Heart left ventricle (tissue), 16 donors: ENCODE measurements around the gene FAM20C. TPM values are rescaled to one million over a fixed set of nuclear protein-coding genes. Genes with fewer than 3 reads are reported as not detected.

Experiments used
- ATAC-seq, 4 donors: fragments of 200-7000 bp; cut with Tn5 transposase; one replicate each; pipeline ENCODE4 v1.9.1; 2020 to 2022; ENCODE audit warnings: moderate library complexity in 4 of 4, mild to moderate bottlenecking in 3 of 4, moderate number of reproducible peaks in 1 of 4
- DNase-seq, 5 donors: peaks; one replicate each; pipeline ENCODE4 v3.0.0-alpha.2; 2020
- H3K27ac ChIP-seq, 12 donors: fragments of 200-600 bp; sonication (generic) in 4 of 12; one replicate each; pipeline versions ENCODE4 v1.5.0 to v1.8.0; 2016 to 2022; ENCODE audit warnings: mild to moderate bottlenecking in 2 of 12
- H3K27me3 ChIP-seq, 9 donors: fragments of 200-600 bp; sonication (generic) in 2 of 9; one replicate each; pipeline versions ENCODE4 v1.5.1 to v1.8.0; 2016 to 2022; ENCODE audit warnings: mild to moderate bottlenecking in 3 of 9
- H3K36me3 ChIP-seq, 9 donors: fragments of 200-600 bp; sonication (generic) in 2 of 9; one replicate each; pipeline versions ENCODE4 v1.5.0 to v1.8.0; 2018 to 2022; ENCODE audit warnings: mild to moderate bottlenecking in 2 of 9
- H3K4me1 ChIP-seq, 12 donors: fragments of 200-600 bp; sonication (generic) in 4 of 12; one replicate each; pipeline versions ENCODE4 v1.5.0 to v1.8.0; 2016 to 2022; ENCODE audit warnings: mild to moderate bottlenecking in 3 of 12
- H3K4me3 ChIP-seq, 12 donors: fragments of 200-600 bp; sonication (generic) in 4 of 12; one replicate each; pipeline versions ENCODE4 v1.5.0 to v1.8.0; 2017 to 2022; ENCODE audit warnings: mild to moderate bottlenecking in 9 of 12, moderate library complexity in 4 of 12
- H3K9me3 ChIP-seq, 12 donors: fragments of 200-600 bp; sonication (generic) in 4 of 12; one replicate each; pipeline versions ENCODE4 v1.5.0 to v1.8.0; 2016 to 2022; ENCODE audit warnings: mild to moderate bottlenecking in 1 of 12
- POLR2A ChIP-seq, 2 donors: fragments of 450-650 bp; IDR thresholded peaks; one replicate each; pipeline ENCODE4 v1.6.1; 2017; ENCODE audit warnings: antibody characterized with exemption in 2 of 2, mild to moderate bottlenecking in 2 of 2, moderate library complexity in 2 of 2
- WGBS, 4 donors: extraction: QIAGEN DNeasy Blood & Tissue Kit in 2 of 4; methylation state at CpG; one replicate each; pipeline versions ENCODE4 v1.1.5 to v1.1.7; 2013 to 2018; 5-methylcytosine and 5-hydroxymethylcytosine counted together
- intact Hi-C, 10 donors: fragments of 100-400 bp; cut with DNase I; formaldehyde crosslinking; loops; one replicate each; pipeline versions ENCODE4 v1.11.1 to v1.14.2; 2022
- polyA plus RNA-seq, 2 donors: library from polyadenylated mRNA; stranded (reverse); fragments of 200-250 nt; gene quantifications; one replicate each; pipeline ENCODE4 v1.2.3, GENCODE V29; 2013
- total RNA-seq, 9 donors: library from RNA; depleted of rRNA in 2 of 9; stranded (reverse); fragments of >200 nt in 2 of 9; fragmentation: NEBNext Ultra II Directional in 3 of 9; extraction: Animal tissue kit (Norgen Biotek cat#: 25700) in 3 of 9; gene quantifications; one replicate each; pipeline versions ENCODE4 v1.1.0 to v1.2.4, GENCODE V29; 2016 to 2023
- TF ChIP-seq, protein P1 (sequence below), 12 donors: fragments of 200-600 bp; sonication (generic) in 4 of 12; IDR thresholded peaks; one replicate each; pipeline versions ENCODE4 v1.5.0 to v1.8.0; 2018 to 2022; ENCODE audit warnings: antibody characterized with exemption in 12 of 12, mild to moderate bottlenecking in 5 of 12
- donor health status: ischemic (EF 13 %, LVEDD 7.1; RV severe dilation, severe dysfunction).
- donor health status: healthy with polysubstance abuse.
- donor health status: DM: no; HTN: yes; CAD: no.
- donor health status: DM: no; HTN: no; CAD: no.
- donor health status: ischemic (EF 25% LVEDD 6.9; RV normal size, moderate dysfunction).
- donor health status: ischemic (EF 25% LVEDD 5.7; RV mildly dilated, moderate dysfunction).
- donor health status: healthy.
- donor health status: DM: yes; HTN: yes; CAD: no.
- donor health status: ischemic (EF 35%, LVEDD 5.7; RV mildly dilated, moderate dysfunction).
- donor health status: nonischemic (EF 11% LVEDD 7.7; RV severe dilation, severe dysfunction).
- donor health status: DM: yes; HTN: yes; CAD: no.
- donor health status: PGD.
- donor health status: ischemic (EF 29% LVEDD 5.4; RV normal size, mild dysfunction).
- donor health status: nonischemic (EF 23%, LVEDD 6.1; RV moderate dilation, normal function).

The FAM20C gene
- total and polyA plus RNA-seq, 11 donors: 11.1 to 52.0 (median 21.0) TPM

DNA sequence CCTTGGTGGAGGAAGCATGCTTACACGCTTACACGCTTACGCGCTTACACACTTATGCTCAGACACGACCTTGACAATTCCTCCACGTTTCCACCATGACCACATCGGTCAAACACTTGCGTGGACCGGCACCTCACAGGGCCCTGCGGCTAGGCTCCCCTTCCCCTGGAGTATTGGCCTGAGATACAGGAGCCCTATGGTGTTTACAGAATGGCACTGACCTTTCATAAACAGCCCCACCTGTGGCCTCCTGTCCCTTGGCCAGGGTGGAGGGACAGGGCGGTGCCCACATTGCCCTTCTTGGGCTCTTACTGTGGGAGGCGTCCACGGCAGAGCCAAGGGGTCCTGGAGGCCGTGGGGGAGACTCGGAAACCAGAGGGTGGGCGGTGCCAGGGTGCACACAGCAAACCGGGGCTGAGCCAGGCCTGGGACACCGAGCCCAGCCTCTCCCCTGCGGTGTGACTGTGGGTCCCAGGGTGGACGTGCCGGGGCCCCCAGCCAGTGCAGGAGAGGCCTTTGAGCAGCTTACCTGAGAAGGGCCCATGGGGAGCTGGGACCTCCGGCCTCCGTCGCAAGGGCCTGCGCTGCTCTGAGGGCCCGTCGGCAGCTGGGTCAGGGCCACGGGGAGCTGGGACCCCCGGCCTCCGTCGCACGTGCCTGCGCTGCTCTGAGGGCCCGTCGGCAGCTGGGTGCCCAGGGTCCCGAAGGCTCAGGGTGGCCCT lies 53.4 kb downstream of the FAM20C start:
- intact Hi-C loops: no loop called here
- Histone ChIP-seq H3K27ac (no peak overlapping the region), H3K4me1 (peaks cover 0 to 6% (median 0%) of the 10 kb centered on the region in 12 donors), H3K9me3 (no peaks in the 10 kb centered on the region), H3K4me3 (no peak overlapping the region), H3K27me3 (no peaks in the 10 kb centered on the region), H3K36me3 (peaks cover 0 to 49% (median 37%) of the 10 kb centered on the region in 9 donors)
- no peak for ATAC-seq
- TF ChIP-seq POLR2A (IDR thresholded peaks at IDR 0.05): no peak
- WGBS, 4 donors: 93 to 97% (median 95%) methylated on average over 24 to 36 of the region's 36 CpGs
- no peak for DNase-seq

DNA sequence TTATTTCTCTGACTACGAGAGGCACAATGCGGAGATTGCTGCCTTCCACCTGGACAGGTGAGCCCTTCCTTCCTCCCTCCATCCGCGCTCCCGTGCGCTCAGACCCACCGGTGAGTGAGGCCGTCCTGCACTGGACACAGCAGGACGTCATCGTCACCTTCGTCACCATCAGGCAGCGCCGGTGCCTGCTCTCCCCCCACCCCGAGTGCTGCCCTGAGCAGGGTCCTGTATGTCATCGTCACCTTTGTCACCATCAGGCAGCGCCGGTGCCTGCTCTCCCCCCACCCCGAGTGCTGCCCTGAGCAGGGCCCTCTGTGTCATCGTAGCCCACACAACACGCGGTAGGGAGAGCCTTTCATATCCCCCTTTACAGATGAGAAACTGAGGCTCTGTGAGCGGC lies 54.1 kb downstream of the FAM20C start:
- intact Hi-C loops: no loop called here
- no peak for DNase-seq
- no peaks in the 10 kb centered on the region for H3K9me3 ChIP-seq
- H3K36me3 ChIP-seq: peaks cover 0 to 56% (median 41%) of the 10 kb centered on the region in 9 donors
- H3K4me3 ChIP-seq: no peak overlapping the region
- no peaks in the 10 kb centered on the region for H3K27me3 ChIP-seq
- no peaks in the 10 kb centered on the region for H3K4me1 ChIP-seq
- ATAC-seq: no peak
- H3K27ac ChIP-seq: no peak overlapping the region
- WGBS, 4 donors: 82 to 91% (median 88%) methylated on average over 22 of the region's 22 CpGs
- no peak for TF ChIP-seq POLR2A (IDR thresholded peaks at IDR 0.05)
- TF ChIP-seq, protein P1, sequence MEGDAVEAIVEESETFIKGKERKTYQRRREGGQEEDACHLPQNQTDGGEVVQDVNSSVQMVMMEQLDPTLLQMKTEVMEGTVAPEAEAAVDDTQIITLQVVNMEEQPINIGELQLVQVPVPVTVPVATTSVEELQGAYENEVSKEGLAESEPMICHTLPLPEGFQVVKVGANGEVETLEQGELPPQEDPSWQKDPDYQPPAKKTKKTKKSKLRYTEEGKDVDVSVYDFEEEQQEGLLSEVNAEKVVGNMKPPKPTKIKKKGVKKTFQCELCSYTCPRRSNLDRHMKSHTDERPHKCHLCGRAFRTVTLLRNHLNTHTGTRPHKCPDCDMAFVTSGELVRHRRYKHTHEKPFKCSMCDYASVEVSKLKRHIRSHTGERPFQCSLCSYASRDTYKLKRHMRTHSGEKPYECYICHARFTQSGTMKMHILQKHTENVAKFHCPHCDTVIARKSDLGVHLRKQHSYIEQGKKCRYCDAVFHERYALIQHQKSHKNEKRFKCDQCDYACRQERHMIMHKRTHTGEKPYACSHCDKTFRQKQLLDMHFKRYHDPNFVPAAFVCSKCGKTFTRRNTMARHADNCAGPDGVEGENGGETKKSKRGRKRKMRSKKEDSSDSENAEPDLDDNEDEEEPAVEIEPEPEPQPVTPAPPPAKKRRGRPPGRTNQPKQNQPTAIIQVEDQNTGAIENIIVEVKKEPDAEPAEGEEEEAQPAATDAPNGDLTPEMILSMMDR (IDR thresholded peaks at IDR 0.05): no peak

DNA sequence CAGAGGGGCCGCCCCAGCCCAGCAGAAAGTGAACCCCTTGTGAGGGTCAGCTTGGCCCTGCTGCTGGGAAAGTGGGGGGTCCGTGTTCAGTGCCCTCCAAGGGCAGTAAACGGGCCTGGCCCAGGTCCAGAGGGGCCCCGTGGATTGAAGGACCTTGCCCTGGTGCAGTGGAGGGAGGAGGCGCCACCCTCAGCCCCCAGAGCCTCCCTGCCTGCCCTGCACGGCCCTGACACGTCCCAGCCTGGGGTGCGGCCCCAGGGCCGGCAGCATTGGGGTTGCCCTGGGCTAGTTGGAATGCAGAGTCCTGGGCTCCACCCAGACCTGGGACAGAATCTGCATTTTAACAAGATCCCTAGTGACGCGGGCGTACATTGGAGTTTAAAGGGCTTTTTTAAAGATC lies 54.8 kb downstream of the FAM20C start:
- whole genome bisulfite sequencing, 4 donors: 87 to 93% (median 89%) methylated on average over 8 to 12 of the region's 12 CpGs

DNA sequence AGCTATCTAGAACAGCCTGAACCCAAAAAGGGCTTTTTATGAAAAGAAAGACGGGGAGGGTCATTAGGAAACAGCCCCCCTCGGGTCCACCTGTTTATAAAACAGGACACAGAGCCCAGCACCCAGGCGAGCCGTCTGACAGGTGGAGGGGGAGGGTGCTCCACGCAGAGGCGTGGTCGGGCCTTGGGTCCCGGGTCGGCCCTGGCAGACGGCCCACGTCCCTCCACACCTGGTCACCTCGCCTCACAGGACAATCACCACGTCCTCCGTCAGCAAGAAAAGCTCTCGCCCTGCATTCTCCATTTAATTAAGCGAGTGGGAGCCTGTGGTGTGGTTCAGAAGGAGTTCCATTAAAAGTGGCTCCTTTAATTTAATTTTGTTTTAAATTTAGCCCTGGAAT lies 55.3 kb downstream of the FAM20C start:
- intact Hi-C loops: no loop called here
- DNase-seq (no peak), ATAC-seq (no peak)
- WGBS, 4 donors: 86 to 90% (median 88%) methylated on average over 16 of the region's 16 CpGs
- Histone ChIP-seq H3K9me3 (no peaks in the 10 kb centered on the region), H3K4me1 (no peaks in the 10 kb centered on the region), H3K27me3 (no peaks in the 10 kb centered on the region), H3K27ac (no peak overlapping the region), H3K36me3 (peaks cover 0 to 68% (median 53%) of the 10 kb centered on the region in 9 donors), H3K4me3 (no peak overlapping the region)
- TF ChIP-seq POLR2A (IDR thresholded peaks at IDR 0.05): no peak
- TF ChIP-seq, protein P1 (IDR thresholded peaks at IDR 0.05): no peak

More for the DNA sequence above, 54.8 kb downstream of the FAM20C start:
- H3K4me1 ChIP-seq: no peaks in the 10 kb centered on the region
- DNase-seq (no peak), ATAC-seq (no peak)
- H3K27me3 ChIP-seq: no peaks in the 10 kb centered on the region
- intact Hi-C loops: no loop called here
- H3K27ac ChIP-seq: no peak overlapping the region
- TF ChIP-seq, protein P1 (IDR thresholded peaks at IDR 0.05): no peak
- TF ChIP-seq POLR2A (IDR thresholded peaks at IDR 0.05): no peak
- H3K4me3 ChIP-seq: no peak overlapping the region
- H3K9me3 ChIP-seq: no peaks in the 10 kb centered on the region
- peaks cover 0 to 64% (median 48%) of the 10 kb centered on the region in 9 donors for H3K36me3 ChIP-seq
